GM12878 (cell line): ENCODE measurements around the gene RBM4B. TPM values are rescaled to one million over a fixed set of nuclear protein-coding genes. Genes with fewer than 3 reads are reported as not detected.

Experiments
- ATAC-seq: fragments of 200-7000 bp; cut with Tn5 transposase; 3 replicates; pipeline ENCODE4 v1.9.1; 2020; ENCODE audit warnings: mild to moderate bottlenecking, moderate library complexity
- BruUV-seq: library from RNA; stranded (reverse); fragments of 400-500 nt; replicated peaks from 2 replicates; lab custom pipeline; 2021; lab: Mats Ljungman, UMichigan
- CTCF ChIA-PET: fragments of 300-600 bp; sonication (Branson Sonifier 250); formaldehyde crosslinking; extraction: SDS; loops from one replicate; lab custom pipeline; 2021; ENCODE audit warnings: inconsistent platforms; lab: Yijun Ruan, JAX
- POLR2A ChIA-PET: fragments of 350-600 bp; formaldehyde crosslinking; extraction: SDS; loops from one replicate; lab custom pipeline; 2021; ENCODE audit warnings: inconsistent platforms; lab: Charles Lee
- RAD21 ChIA-PET: fragments of 300-600 bp; sonication (Branson Sonifier 250); formaldehyde crosslinking; loops from one replicate; lab custom pipeline; 2023; ENCODE audit warnings: antibody characterized with exemption; ENCODE audit not compliant: unreplicated experiment; lab: Charles Lee
- SMC1A ChIA-PET: fragments of 300-600 bp; sonication (Branson Sonifier 250); formaldehyde crosslinking; loops from one replicate; lab custom pipeline; 2023; ENCODE audit not compliant: unreplicated experiment, uncharacterized antibody; lab: Charles Lee
- DNase-seq: peaks from one replicate; pipeline ENCODE4 v3.0.0-alpha.2; 2011; ENCODE audit warnings: low read depth, low spot score
- FAIRE-seq: peaks from 3 replicates; lab custom pipeline; 2011; peaks lifted over from hg19 to GRCh38; lab: Jason Lieb, UNC
- H2AFZ ChIP-seq: 2 replicates; pipeline ENCODE4 v1.6.0; 2011; ENCODE audit warnings: low read depth, low read length, control low read depth; ENCODE audit not compliant: control insufficient read depth
- H3K27ac ChIP-seq: 2 replicates; pipeline ENCODE4 v1.5.1; 2011; ENCODE audit warnings: control low read depth; ENCODE audit not compliant: control insufficient read depth, insufficient read depth
- H3K27me3 ChIP-seq, 2 experiments: replicated peaks in 1 of 2; 2 replicates each; pipeline versions ENCODE4 v1.6.0 to v1.6.1; 2011; ENCODE audit warnings: low read length in 1 of 2; ENCODE audit not compliant: control insufficient read depth in 2 of 2, insufficient read depth in 2 of 2
- H3K36me3 ChIP-seq, 2 experiments: 2 replicates each; pipeline ENCODE4 v1.5.1; 2011; ENCODE audit warnings: low read length in 1 of 2; ENCODE audit not compliant: control insufficient read depth in 2 of 2, insufficient read depth in 2 of 2
- H3K4me1 ChIP-seq: 2 replicates; pipeline ENCODE4 v1.6.1; 2011; ENCODE audit warnings: mild to moderate bottlenecking, low read length, moderate library complexity, mixed read lengths; ENCODE audit not compliant: control insufficient read depth, insufficient read depth
- H3K4me2 ChIP-seq: 2 replicates; pipeline ENCODE4 v1.6.0; 2011; ENCODE audit warnings: control low read depth; ENCODE audit not compliant: control insufficient read depth, insufficient read depth
- H3K4me3 ChIP-seq: fragments of 200-600 bp; sonication (generic); 2 replicates; pipeline ENCODE4 v1.5.1; 2016
- H3K79me2 ChIP-seq: 2 replicates; pipeline ENCODE4 v1.6.0; 2011; ENCODE audit warnings: low read length; ENCODE audit not compliant: control insufficient read depth, insufficient read depth
- H3K9ac ChIP-seq: 2 replicates; pipeline ENCODE4 v1.8.0; 2011; ENCODE audit warnings: low read length, control low read depth, mixed read lengths; ENCODE audit not compliant: control insufficient read depth, insufficient read depth
- H3K9me3 ChIP-seq: replicated peaks from 3 replicates; pipeline ENCODE4 v1.5.1; 2011; ENCODE audit warnings: mild to moderate bottlenecking, low read length; ENCODE audit not compliant: control insufficient read depth, insufficient read depth
- H4K20me1 ChIP-seq: 2 replicates; pipeline ENCODE4 v1.6.0; 2011; ENCODE audit not compliant: control insufficient read depth, insufficient read depth
- CBFB ChIP-seq: IDR thresholded peaks from 2 replicates; pipeline ENCODE4 v1.6.1; 2016; ENCODE audit warnings: antibody characterized with exemption, low read depth
- CBX5 ChIP-seq: sonication (generic); IDR thresholded peaks from 2 replicates; pipeline ENCODE4 v1.6.1; 2016; ENCODE audit warnings: low read depth, moderate library complexity, mild to moderate bottlenecking, inconsistent platforms
- CREM ChIP-seq: IDR thresholded peaks from 2 replicates; pipeline ENCODE4 v1.6.1; 2014; ENCODE audit warnings: antibody characterized with exemption, low read depth
- ETV6 ChIP-seq, 2 experiments: fragments of 450-650 bp in 1 of 2; IDR thresholded peaks in 1 of 2; conservative IDR thresholded peaks in 1 of 2; 2 replicates each; pipeline ENCODE4 v1.6.1; 2014; ENCODE audit warnings: antibody characterized with exemption in 1 of 2, borderline replicate concordance in 1 of 2, low read depth in 1 of 2, mild to moderate bottlenecking in 1 of 2, moderate library complexity in 1 of 2
- KDM1A ChIP-seq: fragments of 200-600 bp; sonication (generic); IDR thresholded peaks from 2 replicates; pipeline ENCODE4 v1.6.1; 2016; ENCODE audit warnings: borderline replicate concordance
- MTA2 ChIP-seq: fragments of 450-650 bp; IDR thresholded peaks from 2 replicates; pipeline ENCODE4 v1.6.1; 2016; ENCODE audit warnings: low read depth, mild to moderate bottlenecking, moderate library complexity
- PAX5 ChIP-seq: IDR thresholded peaks from 2 replicates; pipeline ENCODE4 v1.6.1; 2011; ENCODE audit warnings: low read depth, low read length, borderline replicate concordance
- RCOR1 ChIP-seq: conservative IDR thresholded peaks from 2 replicates; pipeline ENCODE4 v1.6.1; 2012; ENCODE audit warnings: low read depth, low read length, improper control_type of control experiment
- RELA ChIP-seq: fragments of 450-650 bp; IDR thresholded peaks from 2 replicates; pipeline ENCODE4 v1.8.0; 2014; ENCODE audit warnings: borderline replicate concordance; ENCODE audit not compliant: partially characterized antibody
- SREBF2 ChIP-seq: IDR thresholded peaks from 2 replicates; pipeline ENCODE4 v1.6.1; 2012; ENCODE audit warnings: mild to moderate bottlenecking, low read length
- ZBTB40 ChIP-seq: fragments of 450-650 bp; IDR thresholded peaks from 2 replicates; pipeline ENCODE4 v1.6.1; 2016; ENCODE audit warnings: mild to moderate bottlenecking, moderate library complexity, borderline replicate concordance
- ZSCAN29 ChIP-seq: fragments of 450-650 bp; IDR thresholded peaks from 2 replicates; pipeline ENCODE4 v1.6.1; 2017; ENCODE audit warnings: mild to moderate bottlenecking, moderate library complexity
- WGBS: methylation state at CpG from one replicate; pipeline ENCODE4 v1.1.6; 2016; ENCODE audit warnings: low lambda C conversion rate; ENCODE audit not compliant: insufficient replicate concordance, insufficient coverage; ENCODE audit errors: missing lambda C conversion rate; 5-methylcytosine and 5-hydroxymethylcytosine counted together
- in situ Hi-C: fragments of 300-500 bp; cut with MboI; formaldehyde crosslinking; loops from 9 replicates; pipeline ENCODE4 v1.14.3; 2018; ENCODE audit warnings: mixed read lengths
- intact Hi-C: fragments of 100-400 bp; cut with micrococcal nuclease; formaldehyde crosslinking; loops from one replicate; pipeline ENCODE4 v1.14.2; 2022; ENCODE audit not compliant: unreplicated experiment
- polyA plus RNA-seq, 11 experiments: library from polyadenylated mRNA; depleted of rRNA in 4 of 11; unstranded in 6 of 11; stranded (reverse) in 5 of 11; fragments of >200 nt; fragmentation: Nextera tagmentation in 4 of 11; fragmentation: Illumina TruSeq in 1 of 11; extraction: Ambion mirVana in 4 of 11; extraction: Trizol in 1 of 11; gene quantifications; 1 replicate in 1 of 11; 2 replicates in 10 of 11; pipeline versions ENCODE4 v1.2.1 to v1.2.3, GENCODE V29; 2011 to 2016; ENCODE audit warnings: inconsistent platforms in 2 of 11, missing spikeins in 2 of 11, low read depth in 1 of 11
- total RNA-seq, 4 experiments: library from RNA; depleted of rRNA in 3 of 4; stranded (reverse); fragments of >200 nt in 3 of 4; fragmentation: Illumina TruSeq in 1 of 4; extraction: Trizol in 1 of 4; gene quantifications; 2 replicates each; pipeline versions ENCODE4 v1.2.1 to v1.2.3, GENCODE V29; 2013 to 2021

The RBM4B gene
- total and polyA plus RNA-seq, 10 of the 15 experiments (the other 5 are each of a cell fraction or from before 2014, with no cell fraction given) = 16.1 to 37.0 (median 21.6) TPM

- TF ChIP-seq KDM1A (no peak), MTA2 (no peak), CBX5 (no peak), SREBF2 (no peak), RELA (no peak), RCOR1 (no peak)
Measured at GRCh38 chr11:66691311-66691980, 13.8 kb upstream of the RBM4B start (continued).

- CTCF ChIA-PET = interaction anchor here (1.0 to 2.8 kb wide), 3 partner anchors 11 to 144 kb away, joined by 3 to 6 read pairs (median 3); no protein-coding TSS in a partner anchor
- ATAC-seq = no peak
- no peak overlapping the region for H3K4me2 ChIP-seq
- no peak overlapping the region for H3K4me3 ChIP-seq
- WGBS = 53% methylated on average over 31 of the region's 32 CpGs
- H3K9ac ChIP-seq = no peak overlapping the region
- FAIRE-seq = no peak
- intact Hi-C loops = no loop called here
- H2AFZ ChIP-seq = no peak overlapping the region
- no TSS peak for BruUV-seq
- H3K27me3 ChIP-seq = no peaks in the 10 kb centered on the region; a peak in 1 of 4 replicates
- no peaks in the 10 kb centered on the region for H4K20me1 ChIP-seq
- no peak overlapping the region for H3K27ac ChIP-seq
- RAD21 ChIA-PET = interaction anchor here (1.2 kb wide), 1 partner anchor 194 kb away, joined by 3 read pairs; no protein-coding TSS in a partner anchor
- H3K4me1 ChIP-seq = no peaks in the 10 kb centered on the region
- H3K9me3 ChIP-seq = no peaks in the 10 kb centered on the region
- H3K79me2 ChIP-seq = no peaks in the 10 kb centered on the region
- in situ Hi-C loops = loop anchor here (5.0 kb wide), 2 partner anchors 142 to 192 kb away; no protein-coding TSS in a partner anchor
- TF ChIP-seq ZBTB40 = no peak
- TF ChIP-seq ETV6 (conservative IDR thresholded peaks at IDR 0.05 in 1 of 2, IDR thresholded peaks at IDR 0.05 in 1 of 2; ENCODE audit: borderline replicate concordance in 1 of 2, low read depth in 1 of 2) = no peak
- no peak for TF ChIP-seq CREM
- TF ChIP-seq PAX5 = no peak
- TF ChIP-seq CBX5 = no peak
- TF ChIP-seq ZSCAN29 = no peak
- no peak for TF ChIP-seq CBFB
- no peaks in the 10 kb centered on the region for H3K36me3 ChIP-seq
- no peak for DNase-seq
- POLR2A ChIA-PET = no interaction called here
- SMC1A ChIA-PET = no interaction called here
Measured at GRCh38 chr11:66689661-66690590, 12.2 kb upstream of the RBM4B start.
